Measurements from ENCODE around the gene RIN2.

The RIN2 gene

DNA sequence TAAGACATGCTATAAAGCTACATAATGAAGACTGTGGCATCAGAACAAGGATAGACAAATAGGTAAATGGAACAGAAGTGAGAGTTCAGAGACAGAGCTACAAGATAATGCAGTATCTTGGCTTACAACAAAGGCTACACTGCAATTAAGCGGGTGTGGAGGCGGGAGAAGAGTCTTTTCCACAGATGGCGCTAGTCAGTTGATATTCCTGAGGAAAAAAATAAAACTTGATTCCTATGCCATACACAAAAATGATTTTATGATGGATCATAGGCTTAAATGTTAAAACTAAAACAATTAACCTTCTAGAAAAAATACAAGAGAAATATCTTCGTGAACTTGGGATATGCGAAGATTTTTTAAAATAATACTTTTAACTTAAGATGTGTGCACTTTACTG is 31.0 kb downstream of the RIN2 start:
- ChIA-PET CTCF (interaction anchor here (1.0 kb wide), 1 partner anchor 18 kb away, joined by 3 read pairs; no protein-coding TSS in a partner anchor), POLR2A (no interaction called here)
- no CpG with 5 or more reads among the region's 5 CpGs for WGBS (ENCODE audit: insufficient coverage)
- H3K27me3 ChIP-seq (replicated peaks in 2 of 5; ENCODE audit: control insufficient read depth in 4 of 5, insufficient read depth in 5 of 5, low read length in 4 of 5): no peaks in the 10 kb centered on the region
- no peak overlapping the region for H3K4me3 ChIP-seq (ENCODE audit: control insufficient read depth in 1 of 7, extremely low read depth in 1 of 7, insufficient read depth in 4 of 7, low read depth in 2 of 7, low read length in 6 of 7)
- peaks cover 0 to 3% (median 0%) of the 10 kb centered on the region in 4 experiments for H3K36me3 ChIP-seq (ENCODE audit: control insufficient read depth in 4 of 4, insufficient read depth in 4 of 4, low read length in 3 of 4)
- no peak overlapping the region for H3K27ac ChIP-seq (ENCODE audit: insufficient read depth in 1 of 2, low read depth in 1 of 2, low read length in 2 of 2, poor library complexity in 1 of 2, severe bottlenecking in 2 of 2)
- DNase-seq: no peak
- peaks cover 0 to 6% (median 1%) of the 10 kb centered on the region in 4 experiments for H3K4me1 ChIP-seq (ENCODE audit: control extremely low read depth in 1 of 4, control insufficient read depth in 4 of 4, insufficient read depth in 4 of 4, low read length in 3 of 4)
- peaks cover 0 to 7% (median 0%) of the 10 kb centered on the region in 5 experiments for H3K9me3 ChIP-seq (ENCODE audit: control extremely low read depth in 1 of 5, control insufficient read depth in 4 of 5, insufficient read depth in 2 of 5, low read depth in 1 of 5, low read length in 4 of 5)

DNA sequence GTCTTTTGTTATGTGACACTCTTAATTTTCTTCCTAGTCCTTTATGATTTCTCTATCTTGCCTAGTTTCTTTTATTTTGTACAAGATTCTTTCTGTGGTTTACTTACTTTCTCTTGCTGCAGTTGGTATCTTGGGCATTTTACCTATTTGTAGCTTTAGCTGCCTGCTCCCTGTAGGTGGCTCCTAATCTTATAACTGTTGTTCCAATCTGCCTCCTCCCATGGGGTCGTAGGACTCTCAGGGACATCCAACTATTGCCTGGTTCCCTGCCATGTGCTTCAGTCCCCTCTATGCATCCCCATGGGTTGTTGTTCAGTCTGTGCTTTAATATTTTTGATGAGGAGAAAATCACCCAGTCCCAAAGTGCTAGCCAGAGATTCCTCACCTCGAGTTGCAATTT is 31.4 kb downstream of the RIN2 start:
- POLR2A ChIA-PET: no interaction called here
- no peak overlapping the region for H3K27ac ChIP-seq (ENCODE audit: insufficient read depth in 1 of 2, low read depth in 1 of 2, low read length in 2 of 2, poor library complexity in 1 of 2, severe bottlenecking in 2 of 2)
- H3K4me1 ChIP-seq (ENCODE audit: control extremely low read depth in 1 of 4, control insufficient read depth in 4 of 4, insufficient read depth in 4 of 4, low read length in 3 of 4): peaks cover 0 to 6% (median 1%) of the 10 kb centered on the region in 4 experiments
- no peak overlapping the region for H3K4me3 ChIP-seq (ENCODE audit: control insufficient read depth in 1 of 7, extremely low read depth in 1 of 7, insufficient read depth in 4 of 7, low read depth in 2 of 7, low read length in 6 of 7)
- CTCF ChIA-PET: interaction anchor here (1.0 kb wide), 1 partner anchor 17 kb away, joined by 3 read pairs; no protein-coding TSS in a partner anchor
- WGBS (ENCODE audit: insufficient coverage): 88% methylated on average over 2 of the region's 2 CpGs
- H3K36me3 ChIP-seq (ENCODE audit: control insufficient read depth in 4 of 4, insufficient read depth in 4 of 4, low read length in 3 of 4): peaks cover 0 to 3% (median 0%) of the 10 kb centered on the region in 4 experiments
- H3K27me3 ChIP-seq (replicated peaks in 2 of 5; ENCODE audit: control insufficient read depth in 4 of 5, insufficient read depth in 5 of 5, low read length in 4 of 5): no peaks in the 10 kb centered on the region
- H3K9me3 ChIP-seq (ENCODE audit: control extremely low read depth in 1 of 5, control insufficient read depth in 4 of 5, insufficient read depth in 2 of 5, low read depth in 1 of 5, low read length in 4 of 5): peaks cover 0 to 7% (median 0%) of the 10 kb centered on the region in 5 experiments
- DNase-seq: no peak

- Histone ChIP-seq H3K27me3 (replicated peaks in 2 of 5; ENCODE audit: control insufficient read depth in 4 of 5, insufficient read depth in 5 of 5, low read length in 4 of 5) (no peaks in the 10 kb centered on the region), H3K27ac (ENCODE audit: insufficient read depth in 1 of 2, low read depth in 1 of 2, low read length in 2 of 2, poor library complexity in 1 of 2, severe bottlenecking in 2 of 2) (no peak overlapping the region), H3K4me3 (ENCODE audit: control insufficient read depth in 1 of 7, extremely low read depth in 1 of 7, insufficient read depth in 4 of 7, low read depth in 2 of 7, low read length in 6 of 7) (no peak overlapping the region), H3K36me3 (ENCODE audit: control insufficient read depth in 4 of 4, insufficient read depth in 4 of 4, low read length in 3 of 4) (peaks cover 0 to 3% (median 0%) of the 10 kb centered on the region in 4 experiments), H3K4me1 (ENCODE audit: control extremely low read depth in 1 of 4, control insufficient read depth in 4 of 4, insufficient read depth in 4 of 4, low read length in 3 of 4) (no peaks in the 10 kb centered on the region), H3K9me3 (ENCODE audit: control extremely low read depth in 1 of 5, control insufficient read depth in 4 of 5, insufficient read depth in 2 of 5, low read depth in 1 of 5, low read length in 4 of 5) (peaks cover 0 to 7% (median 0%) of the 10 kb centered on the region in 5 experiments)
- ChIA-PET CTCF (interaction anchor here (1.3 kb wide), 1 partner anchor 9 kb away, joined by 4 read pairs; no protein-coding TSS in a partner anchor), POLR2A (no interaction called here)
- DNase-seq: no peak
- 94% methylated on average over 2 of the region's 2 CpGs for WGBS (ENCODE audit: insufficient coverage)
Observed at GRCh38 chr20:19791887-19792286, 33.8 kb downstream of the RIN2 start.

GRCh38 chr20:19793716-19794115 is 35.7 kb downstream of the RIN2 start:
- peaks cover 0 to 3% (median 0%) of the 10 kb centered on the region in 4 experiments for H3K36me3 ChIP-seq (ENCODE audit: control insufficient read depth in 4 of 4, insufficient read depth in 4 of 4, low read length in 3 of 4)
- DNase-seq: no peak
- no peak overlapping the region for H3K4me3 ChIP-seq (ENCODE audit: control insufficient read depth in 1 of 7, extremely low read depth in 1 of 7, insufficient read depth in 4 of 7, low read depth in 2 of 7, low read length in 6 of 7)
- CTCF ChIA-PET: no interaction called here
- no peak overlapping the region for H3K27ac ChIP-seq (ENCODE audit: insufficient read depth in 1 of 2, low read depth in 1 of 2, low read length in 2 of 2, poor library complexity in 1 of 2, severe bottlenecking in 2 of 2)
- WGBS (ENCODE audit: insufficient coverage): 100% methylated on average over 2 of the region's 2 CpGs
- H3K4me1 ChIP-seq (ENCODE audit: control extremely low read depth in 1 of 4, control insufficient read depth in 4 of 4, insufficient read depth in 4 of 4, low read length in 3 of 4): no peaks in the 10 kb centered on the region
- POLR2A ChIA-PET: no interaction called here
- H3K27me3 ChIP-seq (replicated peaks in 2 of 5; ENCODE audit: control insufficient read depth in 4 of 5, insufficient read depth in 5 of 5, low read length in 4 of 5): no peaks in the 10 kb centered on the region
- H3K9me3 ChIP-seq (ENCODE audit: control extremely low read depth in 1 of 5, control insufficient read depth in 4 of 5, insufficient read depth in 2 of 5, low read depth in 1 of 5, low read length in 4 of 5): peaks cover 0 to 6% (median 0%) of the 10 kb centered on the region in 5 experiments

DNA sequence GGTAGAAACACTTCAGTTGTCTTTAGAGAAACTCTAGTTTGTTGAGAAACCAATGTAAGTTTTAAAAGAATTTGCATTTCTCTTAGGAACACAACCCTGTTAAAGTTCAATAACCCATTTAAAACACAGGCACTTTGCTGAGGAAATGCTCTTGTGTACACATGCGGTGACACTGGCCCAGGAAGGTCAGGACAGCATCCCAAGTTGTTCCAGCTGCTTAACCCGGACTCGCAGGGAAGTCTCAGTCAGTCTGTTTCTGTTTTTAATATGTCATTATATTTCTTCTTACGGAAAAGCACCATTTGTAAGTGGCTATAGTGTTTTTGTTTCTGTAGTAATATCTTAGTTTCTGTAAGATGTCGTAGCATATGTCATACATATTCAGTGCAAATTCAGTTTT is 36.9 kb downstream of the RIN2 start:
- Histone ChIP-seq H3K36me3 (ENCODE audit: control insufficient read depth in 4 of 4, insufficient read depth in 4 of 4, low read length in 3 of 4) (peaks cover 0 to 4% (median 2%) of the 10 kb centered on the region in 4 experiments), H3K4me1 (ENCODE audit: control extremely low read depth in 1 of 4, control insufficient read depth in 4 of 4, insufficient read depth in 4 of 4, low read length in 3 of 4) (no peaks in the 10 kb centered on the region), H3K27me3 (replicated peaks in 2 of 5; ENCODE audit: control insufficient read depth in 4 of 5, insufficient read depth in 5 of 5, low read length in 4 of 5) (no peaks in the 10 kb centered on the region), H3K27ac (ENCODE audit: insufficient read depth in 1 of 2, low read depth in 1 of 2, low read length in 2 of 2, poor library complexity in 1 of 2, severe bottlenecking in 2 of 2) (no peak overlapping the region), H3K4me3 (ENCODE audit: control insufficient read depth in 1 of 7, extremely low read depth in 1 of 7, insufficient read depth in 4 of 7, low read depth in 2 of 7, low read length in 6 of 7) (no peak overlapping the region), H3K9me3 (ENCODE audit: control extremely low read depth in 1 of 5, control insufficient read depth in 4 of 5, insufficient read depth in 2 of 5, low read depth in 1 of 5, low read length in 4 of 5) (no peaks in the 10 kb centered on the region)
- CTCF ChIA-PET: no interaction called here
- POLR2A ChIA-PET: no interaction called here
- 100% methylated on average over 1 of the region's 5 CpGs for WGBS (ENCODE audit: insufficient coverage)
- DNase-seq: no peak

DNA sequence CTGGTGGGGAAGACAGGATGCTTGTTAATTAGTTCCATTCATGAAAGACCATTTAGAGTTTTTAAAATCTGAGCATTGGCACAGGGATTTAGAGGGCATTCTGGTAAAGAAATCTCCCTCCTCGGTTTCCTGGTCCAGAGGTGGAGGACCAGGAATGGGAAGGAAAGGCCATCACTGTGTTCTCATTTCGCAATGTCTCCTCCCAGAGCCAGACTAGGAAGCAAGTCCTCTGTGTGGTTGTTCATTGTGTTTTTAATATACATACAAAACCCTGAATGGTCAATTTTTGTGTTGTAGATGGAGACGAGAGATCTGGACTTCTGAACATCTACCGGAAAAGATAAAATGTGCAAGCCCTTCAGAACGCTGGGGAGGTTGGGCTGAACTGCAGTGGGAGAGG is 41.3 kb downstream of the RIN2 start:
- H3K27me3 ChIP-seq (replicated peaks in 2 of 5; ENCODE audit: control insufficient read depth in 4 of 5, insufficient read depth in 5 of 5, low read length in 4 of 5): no peaks in the 10 kb centered on the region
- H3K4me1 ChIP-seq (ENCODE audit: control extremely low read depth in 1 of 4, control insufficient read depth in 4 of 4, insufficient read depth in 4 of 4, low read length in 3 of 4): no peaks in the 10 kb centered on the region
- DNase-seq: no peak
- H3K4me3 ChIP-seq (ENCODE audit: control insufficient read depth in 1 of 7, extremely low read depth in 1 of 7, insufficient read depth in 4 of 7, low read depth in 2 of 7, low read length in 6 of 7): no peak overlapping the region
- no peaks in the 10 kb centered on the region for H3K9me3 ChIP-seq (ENCODE audit: control extremely low read depth in 1 of 5, control insufficient read depth in 4 of 5, insufficient read depth in 2 of 5, low read depth in 1 of 5, low read length in 4 of 5)
- POLR2A ChIA-PET: no interaction called here
- CTCF ChIA-PET: no interaction called here
- no peak overlapping the region for H3K27ac ChIP-seq (ENCODE audit: insufficient read depth in 1 of 2, low read depth in 1 of 2, low read length in 2 of 2, poor library complexity in 1 of 2, severe bottlenecking in 2 of 2)
- 90% methylated on average over 1 of the region's 5 CpGs for WGBS (ENCODE audit: insufficient coverage)
- H3K36me3 ChIP-seq (ENCODE audit: control insufficient read depth in 4 of 4, insufficient read depth in 4 of 4, low read length in 3 of 4): peaks cover 0 to 10% (median 3%) of the 10 kb centered on the region in 4 experiments

DNA sequence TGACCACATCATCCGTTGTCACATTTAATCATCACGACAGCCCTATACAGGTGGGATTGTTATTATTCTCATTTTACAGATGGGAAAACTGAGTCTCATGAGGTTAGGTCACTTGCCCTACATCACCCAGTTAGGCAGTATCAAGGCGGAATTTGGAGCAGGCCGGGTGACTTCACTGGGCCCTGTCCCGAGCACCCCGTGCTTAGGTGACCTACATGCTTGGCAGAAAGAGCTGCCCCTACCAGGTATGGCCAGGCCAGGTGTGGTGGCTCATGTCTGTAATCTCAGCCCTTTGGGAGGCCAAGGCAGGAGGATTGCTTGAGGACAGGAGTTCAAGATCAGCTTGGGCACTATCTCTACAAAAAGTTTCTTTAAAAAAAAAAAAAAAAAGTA is 44.0 kb downstream of the RIN2 start:
- Histone ChIP-seq H3K4me1 (ENCODE audit: control extremely low read depth in 1 of 4, control insufficient read depth in 4 of 4, insufficient read depth in 4 of 4, low read length in 3 of 4) (no peaks in the 10 kb centered on the region), H3K27ac (ENCODE audit: insufficient read depth in 1 of 2, low read depth in 1 of 2, low read length in 2 of 2, poor library complexity in 1 of 2, severe bottlenecking in 2 of 2) (no peak overlapping the region), H3K4me3 (ENCODE audit: control insufficient read depth in 1 of 7, extremely low read depth in 1 of 7, insufficient read depth in 4 of 7, low read depth in 2 of 7, low read length in 6 of 7) (no peak overlapping the region), H3K27me3 (replicated peaks in 2 of 5; ENCODE audit: control insufficient read depth in 4 of 5, insufficient read depth in 5 of 5, low read length in 4 of 5) (no peaks in the 10 kb centered on the region), H3K36me3 (ENCODE audit: control insufficient read depth in 4 of 4, insufficient read depth in 4 of 4, low read length in 3 of 4) (peaks cover 0 to 10% (median 3%) of the 10 kb centered on the region in 4 experiments), H3K9me3 (ENCODE audit: control extremely low read depth in 1 of 5, control insufficient read depth in 4 of 5, insufficient read depth in 2 of 5, low read depth in 1 of 5, low read length in 4 of 5) (no peaks in the 10 kb centered on the region)
- WGBS (ENCODE audit: insufficient coverage): 100% methylated on average over 6 of the region's 6 CpGs
- POLR2A ChIA-PET: no interaction called here
- CTCF ChIA-PET: interaction anchor here (1.0 to 1.5 kb wide), 3 partner anchors 26 to 115 kb away, joined by 3 to 6 read pairs (median 3); no protein-coding TSS in a partner anchor
- DNase-seq: no peak
